GM18517 (cell line): Measurements from ENCODE around the gene FANK1.

ENCODE experiments used
- ATAC-seq: cut with Tn5 transposase; IDR thresholded peaks from one replicate; pipeline ENCODE4 v1.9.1; 2021; ENCODE audit warnings: mild to moderate bottlenecking, moderate library complexity; ENCODE audit not compliant: unreplicated experiment

FANK1 gene

GRCh38 chr10:125896088-125896934, at the start of gene FANK1:
TSS of gene FANK1 (plus strand) at chr10:125896564. CDS start at chr10:125896643, 79 bp downstream.
- ATAC-seq = peak; percentile 80

GRCh38 chr10:125846894-125847293, 49.5 kb upstream of the FANK1 start:
- peak; percentile 54 for ATAC-seq

DNA sequence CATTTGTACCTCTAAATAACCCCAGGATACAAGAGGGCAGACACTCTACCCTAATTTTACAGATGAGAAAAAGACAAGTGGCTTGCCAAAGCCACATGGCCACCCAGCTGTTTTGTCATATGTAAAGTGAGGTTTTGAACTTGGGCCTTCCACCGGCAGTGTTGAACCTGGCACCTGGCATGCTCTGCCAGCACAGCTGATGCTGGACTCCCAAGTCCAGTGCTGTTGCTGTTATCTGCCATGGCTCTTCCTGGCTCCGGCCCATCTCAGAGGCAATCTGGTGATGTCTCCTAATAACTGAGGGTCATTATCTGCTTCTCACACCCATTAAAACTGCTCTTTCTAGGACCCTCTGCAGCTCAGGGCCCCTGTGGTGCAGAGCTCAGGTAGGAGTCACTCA, 48.0 kb upstream of the FANK1 start:
- ATAC-seq = no peak

DNA sequence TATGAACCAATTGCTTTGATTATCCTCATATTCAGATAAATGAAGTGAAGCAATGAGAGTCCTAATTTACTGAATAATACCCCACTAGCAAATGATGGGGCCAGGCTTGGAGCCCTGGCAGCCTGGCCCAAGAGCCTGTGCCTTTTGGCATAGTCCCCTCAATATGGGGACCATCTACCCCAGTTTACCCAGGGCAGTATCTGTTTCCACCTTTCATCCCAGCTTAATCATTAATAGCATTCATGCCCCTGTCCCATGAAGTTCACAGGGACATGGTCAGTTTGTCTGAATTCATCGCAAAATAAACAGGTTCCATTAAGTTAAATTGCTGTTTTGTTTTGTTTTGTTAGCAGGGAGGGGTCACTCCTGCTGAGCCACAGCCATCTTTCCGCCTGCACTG, 47.5 kb upstream of the FANK1 start:
- ATAC-seq = no peak

- ATAC-seq = no peak
These were observed 46.9 kb upstream of the FANK1 start for GRCh38 chr10:125849448-125849847.

GRCh38 chr10:125850766-125851731, 45.3 kb upstream of the FANK1 start:
- ATAC-seq = no peak

GRCh38 chr10:125852487-125852886, 43.9 kb upstream of the FANK1 start:
- no peak for ATAC-seq

GRCh38 chr10:125857185-125857760, 39.1 kb upstream of the FANK1 start:
- ATAC-seq = no peak

GRCh38 chr10:125859128-125859817, 37.1 kb upstream of the FANK1 start:
- no peak for ATAC-seq

DNA sequence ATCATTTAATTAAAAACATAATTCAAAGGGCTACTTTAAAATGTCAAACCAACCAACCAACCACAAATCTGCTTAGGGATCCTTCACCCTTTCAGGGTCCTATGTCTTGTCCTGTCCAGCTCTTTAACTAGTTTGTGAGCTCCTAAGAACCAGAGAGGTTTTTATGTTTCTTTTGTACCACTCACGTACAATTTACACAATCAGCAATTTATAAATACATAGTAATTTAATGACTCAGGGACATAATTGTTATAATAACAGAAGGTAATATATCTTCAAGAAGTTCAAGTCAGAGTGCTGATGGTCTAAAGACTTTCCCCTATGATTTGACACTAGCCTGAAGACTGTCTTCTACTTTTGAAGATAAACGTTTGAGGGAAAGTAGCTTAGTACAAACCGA, 31.2 kb upstream of the FANK1 start:
- no peak for ATAC-seq

GRCh38 chr10:125866421-125867029, 29.8 kb upstream of the FANK1 start:
- ATAC-seq = no peak

GRCh38 chr10:125868372-125868975, 27.9 kb upstream of the FANK1 start:
- peak; percentile 64 for ATAC-seq

GRCh38 chr10:125871338-125871737, 25.0 kb upstream of the FANK1 start:
- no peak for ATAC-seq

- no peak for ATAC-seq
These were observed 17.2 kb upstream of the FANK1 start for GRCh38 chr10:125878957-125879835.

- ATAC-seq = no peak
These were observed 15.6 kb upstream of the FANK1 start for GRCh38 chr10:125880719-125881118.

GRCh38 chr10:125881192-125881591, 15.2 kb upstream of the FANK1 start, which contains the start of gene DHX32:
TSS of gene DHX32 (minus strand) at chr10:125881292. CDS start at chr10:125880824, 468 bp downstream.
- no peak for ATAC-seq

- no peak for ATAC-seq
These were observed 13.8 kb upstream of the FANK1 start for GRCh38 chr10:125882596-125882995.

GRCh38 chr10:125883211-125883610, 13.2 kb upstream of the FANK1 start:
- ATAC-seq = no peak
